OCI-LY3 (cell line): ENCODE data around the gene CMTM3.

ENCODE experiments used
- H2AFZ ChIP-seq: fragments of 200-600, 300-600 bp; shearing (Covaris generic); 2 replicates; pipeline ENCODE4 v1.6.0; 2014; ENCODE audit warnings: antibody characterized with exemption, low read depth, low read length
- H3K27ac ChIP-seq: fragments of 200-600, 300-600 bp; sonication (generic); 2 replicates; pipeline ENCODE4 v1.5.1; 2014; ENCODE audit warnings: mild to moderate bottlenecking, low read length, moderate library complexity, mixed read lengths
- H3K27me3 ChIP-seq: fragments of 200-600, 300-600 bp; sonication (generic); 2 replicates; pipeline ENCODE4 v1.6.1; 2014; ENCODE audit warnings: low read depth, low read length, mixed read lengths
- H3K36me3 ChIP-seq: fragments of 200-600, 300-600 bp; sonication (generic); replicated peaks from 2 replicates; pipeline ENCODE3; 2014; ENCODE audit warnings: low read depth, low read length, mixed read lengths
- H3K4me1 ChIP-seq: fragments of 300-600, 200-600 bp; sonication (generic); 2 replicates; pipeline ENCODE4 v1.6.1; 2014; ENCODE audit warnings: low read length, mixed read lengths
- H3K4me2 ChIP-seq: fragments of 200-600, 300-600 bp; sonication (generic); 2 replicates; pipeline ENCODE4 v1.6.1; 2014; ENCODE audit warnings: low read length, mixed read lengths
- H3K4me3 ChIP-seq: fragments of 300-600, 200-600 bp; sonication (generic); 2 replicates; pipeline ENCODE4 v1.5.1; 2014; ENCODE audit warnings: antibody characterized with exemption, mild to moderate bottlenecking, low read length, moderate library complexity
- H3K79me2 ChIP-seq: fragments of 300-600, 200-600 bp; shearing (Covaris generic); 2 replicates; pipeline ENCODE4 v1.6.1; 2014; ENCODE audit warnings: mild to moderate bottlenecking, low read length, mixed read lengths
- H3K9ac ChIP-seq: fragments of 300-600, 200-600 bp; shearing (Covaris generic); 2 replicates; pipeline ENCODE4 v1.6.0; 2014; ENCODE audit warnings: mild to moderate bottlenecking, low read length, moderate library complexity
- H3K9me3 ChIP-seq: fragments of 200-600, 300-600 bp; shearing (Covaris generic); 2 replicates; pipeline ENCODE4 v1.6.1; 2014; ENCODE audit warnings: low read length, mixed read lengths; ENCODE audit not compliant: insufficient read depth
- H4K20me1 ChIP-seq: fragments of 200-600, 300-600 bp; sonication (generic); 2 replicates; pipeline ENCODE4 v1.6.1; 2016; ENCODE audit warnings: low read length, mixed read lengths; ENCODE audit not compliant: insufficient read depth
- CTCF ChIP-seq: fragments of 200-600, 300-600 bp; sonication (generic); IDR thresholded peaks from 2 replicates; pipeline ENCODE4 v1.5.1; 2014; ENCODE audit warnings: antibody characterized with exemption, low read length, low read depth
- EZH2phosphoT487 ChIP-seq: fragments of 200-600 bp; shearing (Covaris generic); IDR thresholded peaks from 2 replicates; pipeline ENCODE4 v1.6.1; 2018; ENCODE audit warnings: antibody characterized with exemption, mixed run types, low read depth

Gene CMTM3

GRCh38 chr16:66578651-66579531 lies 25.6 kb upstream of the CMTM3 start, which contains the start of gene CMTM2:
CMTM2 (plus strand) TSS chr16:66579463; CDS start chr16:66579608, 145 bp downstream.
- Histone ChIP-seq H3K27me3 (0 out of 2 replicates have a peak, but pooled peaks cover 3% of the 10 kb centered on the region), H3K36me3 (no peaks in the 10 kb centered on the region), H3K27ac (no peak within 1 kb of the TSS), H2AFZ (no peak within 1 kb of the TSS), H3K4me1 (no peaks in the 10 kb centered on the region), H3K4me3 (no peak within 1 kb of the TSS), H3K9me3 (no peaks in the 10 kb centered on the region), H3K79me2 (no peaks in the 10 kb centered on the region), H3K4me2 (no peak within 1 kb of the TSS), H4K20me1 (no peaks in the 10 kb centered on the region), H3K9ac (no peak within 1 kb of the TSS)
- TF ChIP-seq CTCF (no peak), EZH2phosphoT487 (no peak)

- Histone ChIP-seq H3K4me2 (no peak overlapping the region), H3K9me3 (no peaks in the 10 kb centered on the region), H3K27me3 (0 out of 2 replicates have a peak, but pooled peaks cover 3% of the 10 kb centered on the region), H3K9ac (no peak overlapping the region), H3K79me2 (no peaks in the 10 kb centered on the region), H4K20me1 (no peaks in the 10 kb centered on the region), H2AFZ (no peak overlapping the region), H3K36me3 (no peaks in the 10 kb centered on the region), H3K27ac (no peak overlapping the region), H3K4me3 (no peak overlapping the region), H3K4me1 (peaks cover 2% of the 10 kb centered on the region; the same call in 1 of the 2 replicates)
- TF ChIP-seq CTCF (no peak), EZH2phosphoT487 (no peak)
Observed at GRCh38 chr16:66580605-66581209, 23.8 kb upstream of the CMTM3 start.

GRCh38 chr16:66581246-66581952 lies 23.1 kb upstream of the CMTM3 start:
- H3K4me2 ChIP-seq = no peak overlapping the region
- H4K20me1 ChIP-seq = no peaks in the 10 kb centered on the region
- no peak overlapping the region for H3K27ac ChIP-seq
- H3K4me3 ChIP-seq = no peak overlapping the region
- H3K36me3 ChIP-seq = no peaks in the 10 kb centered on the region
- no peak overlapping the region for H2AFZ ChIP-seq
- no peak overlapping the region for H3K9ac ChIP-seq
- no peak for TF ChIP-seq EZH2phosphoT487
- TF ChIP-seq CTCF = no peak
- H3K79me2 ChIP-seq = no peaks in the 10 kb centered on the region
- no peaks in the 10 kb centered on the region for H3K9me3 ChIP-seq
- peaks cover 5% of the 10 kb centered on the region; the same call in 1 of the 2 replicates for H3K4me1 ChIP-seq
- 0 out of 2 replicates have a peak, but pooled peaks cover 3% of the 10 kb centered on the region for H3K27me3 ChIP-seq
